ENCODE data around the gene EXOC6.

The EXOC6 gene

GRCh38 chr10:92814790-92815189, 33.5 kb upstream of the EXOC6 start:
- no peak for DNase-seq
- no peaks in the 10 kb centered on the region for H3K27me3 ChIP-seq (replicated peaks; ENCODE audit: control insufficient read depth, insufficient read depth, low read length, poor library complexity, severe bottlenecking)
- H3K4me1 ChIP-seq (ENCODE audit: control insufficient read depth, insufficient read depth, low read length, poor library complexity, severe bottlenecking) = no peaks in the 10 kb centered on the region
- H3K27ac ChIP-seq (ENCODE audit: insufficient read depth, low read length, poor library complexity, severe bottlenecking) = no peak overlapping the region
- no peak overlapping the region for H3K4me3 ChIP-seq (ENCODE audit: insufficient read depth, low read depth, low read length, poor library complexity, severe bottlenecking)
- H3K9me3 ChIP-seq (ENCODE audit: control insufficient read depth, low read length) = no peaks in the 10 kb centered on the region
- H3K36me3 ChIP-seq (ENCODE audit: control insufficient read depth, insufficient read depth, low read length) = no peaks in the 10 kb centered on the region

DNA sequence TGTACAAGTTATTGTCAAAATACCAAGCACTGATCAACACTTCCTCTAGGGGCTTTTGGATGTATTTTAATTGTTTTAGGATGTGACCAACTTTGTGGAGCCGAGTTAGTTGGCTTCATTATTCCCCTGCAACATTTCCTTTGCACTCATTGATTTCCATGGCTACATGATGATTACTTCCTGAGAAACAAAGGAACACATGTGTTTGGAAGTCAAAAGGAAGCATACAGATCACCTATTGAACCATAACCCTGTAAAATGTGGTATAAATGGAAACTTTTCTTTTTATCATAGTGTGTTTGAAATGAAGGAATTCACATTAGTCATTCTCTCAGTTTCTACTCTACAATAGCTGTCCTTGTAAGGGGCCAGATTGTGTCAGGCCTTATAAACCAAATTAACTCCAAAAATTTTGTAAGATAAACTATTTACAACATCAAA, 32.2 kb upstream of the EXOC6 start:
- no peak overlapping the region for H3K4me3 ChIP-seq (ENCODE audit: insufficient read depth, low read depth, low read length, poor library complexity, severe bottlenecking)
- H3K36me3 ChIP-seq (ENCODE audit: control insufficient read depth, insufficient read depth, low read length) = no peaks in the 10 kb centered on the region
- no peaks in the 10 kb centered on the region for H3K4me1 ChIP-seq (ENCODE audit: control insufficient read depth, insufficient read depth, low read length, poor library complexity, severe bottlenecking)
- H3K9me3 ChIP-seq (ENCODE audit: control insufficient read depth, low read length) = no peaks in the 10 kb centered on the region
- no peak for DNase-seq
- H3K27me3 ChIP-seq (replicated peaks; ENCODE audit: control insufficient read depth, insufficient read depth, low read length, poor library complexity, severe bottlenecking) = no peaks in the 10 kb centered on the region
- no peak overlapping the region for H3K27ac ChIP-seq (ENCODE audit: insufficient read depth, low read length, poor library complexity, severe bottlenecking)

DNA sequence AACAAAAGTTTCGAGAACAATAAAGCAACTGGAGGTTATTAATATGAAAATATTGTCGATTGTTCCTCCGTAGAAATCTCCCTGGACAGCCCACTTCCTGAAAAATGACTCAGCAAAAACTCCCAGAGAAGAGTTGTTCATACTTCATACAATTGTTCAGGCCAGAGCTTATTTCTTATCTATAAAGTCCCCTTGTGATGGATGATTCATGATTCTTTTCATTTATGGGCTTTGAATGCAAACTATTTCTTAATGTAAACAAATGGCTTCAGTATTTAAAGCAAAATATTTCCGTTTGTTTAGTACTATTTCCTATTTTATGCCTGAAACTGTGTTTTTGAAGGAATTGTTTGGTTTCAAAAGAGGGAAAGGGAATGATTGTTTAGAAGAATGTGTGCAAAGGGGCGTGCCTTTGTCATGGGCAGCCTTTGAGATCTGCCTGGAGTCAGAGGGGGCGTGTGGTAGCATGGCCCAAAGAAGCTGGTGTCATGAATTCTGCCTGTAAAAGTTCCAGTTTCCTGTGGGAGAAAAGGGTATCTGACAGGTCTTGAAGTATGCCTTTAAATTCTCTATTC, 26.2 kb upstream of the EXOC6 start:
- Histone ChIP-seq H3K27me3 (replicated peaks; ENCODE audit: control insufficient read depth, insufficient read depth, low read length, poor library complexity, severe bottlenecking) (no peaks in the 10 kb centered on the region), H3K4me1 (ENCODE audit: control insufficient read depth, insufficient read depth, low read length, poor library complexity, severe bottlenecking) (no peaks in the 10 kb centered on the region), H3K4me3 (ENCODE audit: insufficient read depth, low read depth, low read length, poor library complexity, severe bottlenecking) (no peak overlapping the region), H3K9me3 (ENCODE audit: control insufficient read depth, low read length) (no peaks in the 10 kb centered on the region), H3K36me3 (ENCODE audit: control insufficient read depth, insufficient read depth, low read length) (no peaks in the 10 kb centered on the region), H3K27ac (ENCODE audit: insufficient read depth, low read length, poor library complexity, severe bottlenecking) (no peak overlapping the region)
- DNase-seq = no peak

GRCh38 chr10:92822964-92823363, 25.4 kb upstream of the EXOC6 start:
- Histone ChIP-seq H3K27ac (ENCODE audit: insufficient read depth, low read length, poor library complexity, severe bottlenecking) (no peak overlapping the region), H3K4me3 (ENCODE audit: insufficient read depth, low read depth, low read length, poor library complexity, severe bottlenecking) (no peak overlapping the region), H3K27me3 (replicated peaks; ENCODE audit: control insufficient read depth, insufficient read depth, low read length, poor library complexity, severe bottlenecking) (no peaks in the 10 kb centered on the region), H3K36me3 (ENCODE audit: control insufficient read depth, insufficient read depth, low read length) (no peaks in the 10 kb centered on the region), H3K4me1 (ENCODE audit: control insufficient read depth, insufficient read depth, low read length, poor library complexity, severe bottlenecking) (no peaks in the 10 kb centered on the region), H3K9me3 (ENCODE audit: control insufficient read depth, low read length) (no peaks in the 10 kb centered on the region)
- DNase-seq = no peak

DNA sequence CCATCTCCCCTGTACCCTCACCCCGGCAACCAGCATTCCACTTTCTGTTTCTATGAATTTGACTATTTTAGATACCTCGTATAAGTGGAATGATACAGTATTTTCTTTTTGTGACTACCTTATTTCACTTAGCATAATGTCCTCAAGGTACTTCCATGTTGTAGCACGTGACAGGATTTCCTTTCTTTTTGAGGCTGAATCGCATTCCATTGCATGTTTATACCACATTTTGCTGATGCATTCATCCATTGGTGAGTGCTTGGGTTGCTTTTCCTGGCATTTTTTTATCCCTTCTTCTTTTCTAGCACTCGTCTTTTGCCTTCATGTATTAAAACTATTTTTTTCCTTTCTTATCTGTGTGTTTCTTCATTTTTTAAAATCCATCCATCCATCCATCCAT, 22.3 kb upstream of the EXOC6 start:
- H3K4me1 ChIP-seq (ENCODE audit: control insufficient read depth, insufficient read depth, low read length, poor library complexity, severe bottlenecking) = no peaks in the 10 kb centered on the region
- no peak overlapping the region for H3K27ac ChIP-seq (ENCODE audit: insufficient read depth, low read length, poor library complexity, severe bottlenecking)
- H3K9me3 ChIP-seq (ENCODE audit: control insufficient read depth, low read length) = no peaks in the 10 kb centered on the region
- H3K27me3 ChIP-seq (replicated peaks; ENCODE audit: control insufficient read depth, insufficient read depth, low read length, poor library complexity, severe bottlenecking) = no peaks in the 10 kb centered on the region
- DNase-seq = no peak
- no peaks in the 10 kb centered on the region for H3K36me3 ChIP-seq (ENCODE audit: control insufficient read depth, insufficient read depth, low read length)
- no peak overlapping the region for H3K4me3 ChIP-seq (ENCODE audit: insufficient read depth, low read depth, low read length, poor library complexity, severe bottlenecking)

DNA sequence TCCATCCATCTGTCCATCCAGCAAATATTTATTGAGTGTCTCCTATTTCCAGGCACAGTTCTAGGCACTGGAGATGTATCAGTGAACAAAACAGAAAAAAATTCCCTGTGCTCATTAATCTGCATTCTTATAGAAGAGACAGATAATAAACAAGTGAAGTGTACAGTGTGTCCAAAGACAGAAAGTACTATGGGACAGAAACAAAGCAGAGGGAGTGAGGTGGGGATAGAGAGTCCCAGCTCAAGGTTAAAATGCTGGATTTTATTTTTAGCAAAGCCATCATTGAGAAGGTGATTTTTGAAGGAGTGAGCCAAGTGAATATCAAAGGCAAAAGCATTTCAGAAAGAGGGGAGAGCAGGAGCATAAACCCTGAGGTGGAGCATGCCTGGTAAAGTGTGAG, 21.8 kb upstream of the EXOC6 start:
- no peaks in the 10 kb centered on the region for H3K36me3 ChIP-seq (ENCODE audit: control insufficient read depth, insufficient read depth, low read length)
- H3K27me3 ChIP-seq (replicated peaks; ENCODE audit: control insufficient read depth, insufficient read depth, low read length, poor library complexity, severe bottlenecking) = no peaks in the 10 kb centered on the region
- DNase-seq = no peak
- no peaks in the 10 kb centered on the region for H3K4me1 ChIP-seq (ENCODE audit: control insufficient read depth, insufficient read depth, low read length, poor library complexity, severe bottlenecking)
- H3K27ac ChIP-seq (ENCODE audit: insufficient read depth, low read length, poor library complexity, severe bottlenecking) = no peak overlapping the region
- no peaks in the 10 kb centered on the region for H3K9me3 ChIP-seq (ENCODE audit: control insufficient read depth, low read length)
- no peak overlapping the region for H3K4me3 ChIP-seq (ENCODE audit: insufficient read depth, low read depth, low read length, poor library complexity, severe bottlenecking)

DNA sequence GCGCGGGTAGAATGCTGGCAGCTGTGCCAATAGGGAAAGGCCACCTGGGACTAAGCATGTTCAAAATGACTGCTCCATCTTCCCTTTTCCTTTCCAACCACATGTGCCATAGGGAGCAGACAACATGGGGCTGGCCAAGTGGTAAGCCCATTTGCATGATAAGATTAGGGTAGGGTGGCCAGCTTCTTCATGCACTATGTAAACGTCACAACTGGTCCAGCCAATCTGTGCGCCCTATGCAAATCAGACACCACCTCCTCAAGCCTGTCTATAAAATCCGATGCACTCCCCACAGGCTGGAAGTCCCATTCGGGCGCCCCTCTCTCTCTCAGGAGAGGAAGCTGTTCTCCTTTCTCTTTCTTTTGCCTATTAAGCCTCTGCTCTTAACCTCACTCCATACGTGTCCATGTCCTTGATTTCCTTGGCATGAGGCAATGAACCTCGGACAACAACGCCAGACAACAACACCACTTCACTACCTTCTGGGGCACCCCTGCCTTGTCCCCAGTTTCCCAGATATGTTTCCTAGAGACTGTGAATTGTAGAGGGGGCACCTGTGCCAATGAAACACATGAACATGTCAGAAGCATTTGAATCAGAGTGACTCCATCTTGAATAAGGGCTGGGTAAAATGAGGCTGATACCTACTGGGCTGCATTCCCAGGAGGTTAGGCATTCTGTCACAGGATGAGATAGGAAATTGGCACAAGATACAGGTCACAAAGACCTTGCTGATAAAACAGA, 19.1 kb upstream of the EXOC6 start:
- no peaks in the 10 kb centered on the region for H3K36me3 ChIP-seq (ENCODE audit: control insufficient read depth, insufficient read depth, low read length)
- H3K9me3 ChIP-seq (ENCODE audit: control insufficient read depth, low read length) = no peaks in the 10 kb centered on the region
- H3K27me3 ChIP-seq (replicated peaks; ENCODE audit: control insufficient read depth, insufficient read depth, low read length, poor library complexity, severe bottlenecking) = no peaks in the 10 kb centered on the region
- H3K27ac ChIP-seq (ENCODE audit: insufficient read depth, low read length, poor library complexity, severe bottlenecking) = no peak overlapping the region
- DNase-seq = no peak
- H3K4me1 ChIP-seq (ENCODE audit: control insufficient read depth, insufficient read depth, low read length, poor library complexity, severe bottlenecking) = no peaks in the 10 kb centered on the region
- no peak overlapping the region for H3K4me3 ChIP-seq (ENCODE audit: insufficient read depth, low read depth, low read length, poor library complexity, severe bottlenecking)

DNA sequence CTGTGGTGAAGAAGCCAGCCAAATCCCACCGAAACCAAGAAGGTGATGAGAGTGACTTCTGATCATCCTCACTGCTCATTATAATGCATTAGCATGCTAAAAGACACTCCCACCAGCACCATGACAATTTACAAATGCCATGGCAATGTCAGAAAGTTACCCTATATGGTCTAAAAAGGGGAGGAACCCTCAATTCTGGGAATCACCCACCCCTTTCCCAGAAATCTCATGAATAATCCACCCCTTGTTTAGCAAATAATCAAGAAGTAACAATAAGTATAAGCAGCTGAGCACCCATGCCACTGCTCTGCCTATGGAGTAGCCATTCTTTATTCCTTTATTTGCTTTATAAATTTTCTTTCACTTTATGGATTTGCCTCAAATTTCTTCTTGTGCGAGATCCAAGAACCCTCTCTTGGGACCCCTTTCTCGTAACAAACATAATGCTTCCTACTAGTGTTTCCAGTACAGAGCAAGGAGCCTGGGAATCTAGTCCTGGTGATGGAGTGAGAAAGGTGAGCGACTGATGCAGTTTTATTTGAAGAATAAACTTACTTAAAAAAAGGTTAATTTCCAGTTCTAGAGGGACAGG, 18.4 kb upstream of the EXOC6 start:
- no peaks in the 10 kb centered on the region for H3K27me3 ChIP-seq (replicated peaks; ENCODE audit: control insufficient read depth, insufficient read depth, low read length, poor library complexity, severe bottlenecking)
- no peaks in the 10 kb centered on the region for H3K36me3 ChIP-seq (ENCODE audit: control insufficient read depth, insufficient read depth, low read length)
- no peaks in the 10 kb centered on the region for H3K4me1 ChIP-seq (ENCODE audit: control insufficient read depth, insufficient read depth, low read length, poor library complexity, severe bottlenecking)
- no peak for DNase-seq
- H3K27ac ChIP-seq (ENCODE audit: insufficient read depth, low read length, poor library complexity, severe bottlenecking) = no peak overlapping the region
- H3K4me3 ChIP-seq (ENCODE audit: insufficient read depth, low read depth, low read length, poor library complexity, severe bottlenecking) = no peak overlapping the region
- no peaks in the 10 kb centered on the region for H3K9me3 ChIP-seq (ENCODE audit: control insufficient read depth, low read length)

DNA sequence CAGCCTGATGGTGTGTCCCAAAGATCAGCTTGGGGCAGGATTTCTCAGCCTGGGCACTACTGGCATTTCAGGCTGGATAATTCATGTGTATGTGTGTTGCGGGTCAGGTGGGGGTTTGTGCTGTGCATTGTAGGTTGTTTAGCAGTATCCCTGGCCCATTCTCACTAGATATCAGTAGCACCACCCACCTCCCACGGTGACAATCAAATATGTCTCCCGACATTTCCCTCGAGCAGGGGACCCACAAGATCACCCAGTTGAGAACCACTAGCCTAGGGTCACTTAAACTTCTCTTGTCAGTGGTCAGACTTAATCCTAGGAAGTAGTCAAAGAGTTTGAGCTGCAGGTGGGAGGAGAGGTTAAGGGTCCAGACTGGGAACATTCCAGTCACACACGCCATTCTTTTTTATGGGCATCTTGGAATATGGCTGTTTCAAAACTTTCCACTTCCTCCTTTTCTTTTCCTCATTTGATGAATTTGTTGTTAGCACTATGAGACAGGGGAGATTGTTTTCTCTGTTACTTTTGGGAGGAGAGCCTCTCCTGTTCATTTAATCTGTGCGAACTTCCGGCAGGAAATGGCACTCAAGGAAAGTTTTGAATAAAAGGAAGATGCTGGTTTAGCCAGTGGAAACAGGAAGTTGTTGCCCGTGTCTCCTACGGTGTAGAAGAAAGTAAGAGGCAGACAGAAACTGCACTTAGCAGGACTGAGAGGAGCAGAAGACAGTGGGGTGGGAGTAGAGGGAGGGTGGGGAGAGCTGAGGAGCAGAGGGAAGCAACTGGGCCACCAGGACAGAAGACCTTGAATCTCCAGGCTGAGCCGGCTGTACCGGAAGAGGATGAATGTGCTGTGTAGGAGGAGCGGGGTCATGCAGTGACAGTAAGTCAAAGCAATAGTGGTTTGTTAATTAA, 17.6 kb upstream of the EXOC6 start:
- H3K27ac ChIP-seq (ENCODE audit: insufficient read depth, low read length, poor library complexity, severe bottlenecking) = no peak overlapping the region
- no peak for DNase-seq
- peak overlapping the region; percentile 39 for H3K4me3 ChIP-seq (ENCODE audit: insufficient read depth, low read depth, low read length, poor library complexity, severe bottlenecking)
- no peaks in the 10 kb centered on the region for H3K9me3 ChIP-seq (ENCODE audit: control insufficient read depth, low read length)
- no peaks in the 10 kb centered on the region for H3K4me1 ChIP-seq (ENCODE audit: control insufficient read depth, insufficient read depth, low read length, poor library complexity, severe bottlenecking)
- H3K27me3 ChIP-seq (replicated peaks; ENCODE audit: control insufficient read depth, insufficient read depth, low read length, poor library complexity, severe bottlenecking) = no peaks in the 10 kb centered on the region
- H3K36me3 ChIP-seq (ENCODE audit: control insufficient read depth, insufficient read depth, low read length) = no peaks in the 10 kb centered on the region

All from effector memory CD4-positive, alpha-beta T cell (primary cell).